GM18861 (cell line): Measurements from ENCODE around the gene TMEM89.

ENCODE experiments used
- ATAC-seq: cut with Tn5 transposase; IDR thresholded peaks from one replicate; pipeline ENCODE4 v1.9.1; 2021; ENCODE audit not compliant: unreplicated experiment

The TMEM89 gene

DNA sequence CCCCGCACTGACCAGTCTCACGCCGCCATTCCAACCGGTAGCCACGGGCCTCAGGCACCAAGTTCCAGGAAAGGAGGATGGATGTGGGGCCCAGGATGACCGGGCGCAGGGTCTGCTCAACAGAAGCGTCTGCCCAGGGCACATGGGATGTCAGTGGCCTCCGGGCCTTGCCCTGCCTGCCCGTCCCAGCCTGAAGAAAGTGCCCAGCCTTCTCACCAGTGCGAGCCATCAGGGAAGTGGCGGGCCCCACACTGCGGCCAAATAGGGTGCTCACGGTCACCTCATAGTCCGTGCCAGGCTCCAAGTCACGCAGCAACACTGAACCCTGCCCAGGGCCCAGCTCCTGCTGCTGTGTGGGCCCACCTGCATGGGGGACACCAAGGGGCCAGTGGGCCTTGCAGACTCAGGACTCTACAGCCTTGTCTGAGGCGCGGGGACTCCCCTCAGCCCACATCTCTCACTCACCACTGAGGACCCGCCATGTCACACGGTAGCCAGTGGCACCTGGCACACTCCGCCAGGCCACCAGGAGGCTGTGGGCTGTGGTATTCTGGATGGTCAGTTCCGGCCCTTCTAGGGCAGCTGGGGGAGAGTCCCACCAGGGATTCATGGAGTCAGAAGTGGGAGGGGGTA, 29.6 kb downstream of the TMEM89 start:
- ATAC-seq, result no peak

DNA sequence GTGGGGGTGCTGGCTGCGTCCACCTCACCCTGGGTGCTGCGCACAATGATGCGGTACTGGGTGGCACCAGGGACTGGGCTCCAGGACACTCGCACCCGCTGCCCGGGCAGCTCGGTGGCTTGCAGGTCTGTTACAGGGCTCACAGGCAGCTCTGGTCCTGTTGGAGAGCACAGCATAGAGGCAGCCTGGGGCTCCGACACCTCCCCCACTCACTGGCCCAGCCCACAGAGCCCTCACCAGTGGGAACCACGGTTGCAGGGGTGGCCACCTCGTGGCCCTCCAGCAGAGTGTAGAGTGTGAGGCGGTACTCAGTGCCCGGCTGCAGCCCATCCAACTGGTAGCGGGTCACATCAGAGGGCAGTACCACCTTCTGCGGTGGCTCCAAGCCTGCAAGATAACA, 30.1 kb downstream of the TMEM89 start:
- ATAC-seq, result no peak

DNA sequence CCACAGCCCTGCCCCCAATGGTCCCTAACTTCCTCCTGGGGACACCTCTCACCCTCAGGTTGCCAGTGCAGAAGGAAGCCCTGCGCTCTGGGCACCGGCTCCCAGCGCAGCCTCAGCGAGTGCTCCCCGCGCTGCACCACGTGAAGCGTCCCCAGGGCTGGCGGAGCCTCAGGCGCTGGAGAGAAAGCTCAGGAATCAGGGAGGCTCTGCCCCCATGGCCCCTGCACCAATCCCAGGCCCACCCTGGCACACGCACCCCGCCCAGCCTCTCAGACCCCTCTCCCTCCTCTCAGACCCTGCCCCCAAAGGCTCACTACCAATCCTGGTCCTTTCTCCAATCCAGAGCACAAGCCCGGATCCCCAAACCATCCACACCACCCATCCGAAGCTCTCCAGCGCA, 33.3 kb downstream of the TMEM89 start:
- no peak for ATAC-seq

DNA sequence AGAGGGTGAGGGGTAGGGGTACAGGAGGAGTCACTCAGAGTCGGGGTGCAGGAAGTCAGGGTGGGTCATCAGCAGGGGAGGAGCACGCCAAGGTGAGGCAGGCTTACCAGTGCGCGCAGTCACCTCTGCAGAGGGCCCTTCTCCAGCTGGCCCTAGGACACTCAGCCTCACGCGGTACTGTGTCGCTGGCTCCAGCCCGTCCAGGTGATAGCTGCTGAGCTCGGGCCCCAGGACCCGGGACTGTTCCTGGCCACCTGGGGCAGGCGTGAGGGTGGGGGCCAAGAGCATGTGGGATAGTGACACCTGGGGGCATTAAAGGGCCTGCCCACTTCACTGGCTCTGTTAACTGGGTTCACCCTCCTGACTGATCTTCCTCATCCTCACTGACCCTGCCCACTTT, 33.9 kb downstream of the TMEM89 start:
- ATAC-seq, result no peak

DNA sequence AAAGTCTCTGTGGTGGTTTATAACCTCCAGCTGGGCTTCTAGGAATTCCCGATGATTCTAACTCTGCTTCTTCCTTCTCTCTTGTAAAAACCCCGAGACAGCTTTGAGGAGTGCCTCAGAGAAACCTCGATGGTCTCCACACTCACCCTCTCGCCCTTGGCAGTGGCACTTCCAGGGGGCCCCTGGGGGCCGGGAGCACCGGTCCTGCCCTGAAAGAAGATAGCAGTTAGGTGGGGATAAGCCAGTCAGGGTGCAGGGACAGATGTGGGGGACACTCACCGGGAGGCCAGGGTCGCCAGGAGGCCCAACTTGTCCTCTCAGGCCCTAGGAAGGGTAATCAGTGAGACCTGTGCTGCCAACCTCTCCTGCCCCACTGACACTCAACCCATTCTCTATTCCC, 36.2 kb downstream of the TMEM89 start:
- no peak for ATAC-seq

DNA sequence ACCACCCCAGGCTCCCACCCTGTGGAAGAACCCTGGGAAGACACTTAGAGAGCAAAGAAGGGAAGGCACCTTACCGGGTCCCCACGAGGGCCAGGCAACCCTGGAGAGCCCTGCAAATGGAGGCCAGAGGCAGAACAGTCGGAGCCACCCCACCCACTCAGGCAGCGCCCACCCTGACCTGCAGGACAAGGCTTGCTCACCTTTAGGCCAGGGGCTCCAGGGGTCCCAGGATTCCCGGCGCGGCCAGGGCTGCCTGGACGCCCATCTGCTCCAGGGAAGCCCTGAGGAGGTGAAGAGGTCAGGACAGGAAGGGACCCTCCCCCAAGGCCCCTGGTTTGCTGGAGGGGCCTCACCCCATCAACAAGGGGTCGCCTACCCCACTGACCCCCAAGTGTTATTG, 36.7 kb downstream of the TMEM89 start:
- no peak for ATAC-seq

DNA sequence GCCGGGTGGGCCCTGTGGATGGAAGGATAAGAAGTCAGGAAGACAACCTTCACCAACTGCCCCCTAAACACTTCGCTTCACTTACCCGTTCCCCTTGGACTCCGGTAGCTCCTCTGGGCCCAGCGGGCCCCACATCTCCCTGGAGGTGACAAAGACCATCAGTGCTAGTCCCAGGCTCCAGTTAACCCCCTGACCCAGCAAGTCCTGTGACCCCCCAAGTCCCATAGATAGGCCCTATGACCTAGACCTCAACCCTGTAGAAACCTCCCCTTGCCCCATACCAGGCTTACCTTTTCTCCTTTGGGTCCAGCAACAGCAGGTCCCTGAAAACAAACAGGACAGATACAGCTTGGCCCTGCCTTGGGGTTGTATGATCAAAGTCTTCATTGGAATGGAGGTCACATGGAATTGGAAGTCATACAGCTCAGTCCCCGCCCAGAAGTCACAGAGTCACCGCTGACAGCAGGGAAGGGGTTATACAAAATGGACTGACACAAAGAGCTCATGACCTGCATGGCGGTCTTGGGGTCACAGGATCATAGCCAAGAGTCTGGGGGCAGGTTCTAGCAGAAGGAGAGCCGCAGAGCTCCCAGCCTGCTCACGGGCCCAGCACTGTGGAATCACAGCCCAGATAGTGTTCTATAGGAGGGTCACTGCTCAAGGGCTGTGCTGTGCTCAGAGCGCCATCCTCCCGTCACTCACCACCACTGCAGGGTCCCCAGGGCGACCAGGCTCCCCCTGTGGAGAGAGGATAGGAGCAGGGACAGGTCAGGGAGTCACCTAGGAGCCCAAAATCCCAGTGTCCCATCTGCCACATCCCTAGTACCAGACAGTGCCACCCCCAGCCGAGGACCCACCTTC, 39.7 kb downstream of the TMEM89 start:
- ATAC-seq, result no peak

DNA sequence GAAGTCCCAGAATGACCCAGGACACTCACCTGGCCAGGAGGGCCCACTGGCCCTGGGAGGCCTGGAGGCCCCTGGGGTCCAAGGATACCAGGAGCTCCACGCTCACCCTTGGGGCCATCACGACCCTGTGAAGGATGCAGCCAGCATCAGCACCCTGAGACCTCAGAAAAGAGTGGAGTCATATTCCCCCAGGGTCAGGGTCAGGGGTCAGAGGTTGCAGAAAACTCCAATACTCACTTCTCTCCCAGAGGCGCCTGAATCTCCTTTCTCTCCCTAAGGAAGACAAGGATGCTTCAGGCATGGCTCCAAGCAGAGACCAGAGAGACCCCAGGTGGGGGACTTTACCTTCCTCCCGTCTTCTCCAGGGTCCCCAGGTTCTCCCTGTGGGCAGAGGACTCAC, 44.9 kb downstream of the TMEM89 start:
- no peak for ATAC-seq

DNA sequence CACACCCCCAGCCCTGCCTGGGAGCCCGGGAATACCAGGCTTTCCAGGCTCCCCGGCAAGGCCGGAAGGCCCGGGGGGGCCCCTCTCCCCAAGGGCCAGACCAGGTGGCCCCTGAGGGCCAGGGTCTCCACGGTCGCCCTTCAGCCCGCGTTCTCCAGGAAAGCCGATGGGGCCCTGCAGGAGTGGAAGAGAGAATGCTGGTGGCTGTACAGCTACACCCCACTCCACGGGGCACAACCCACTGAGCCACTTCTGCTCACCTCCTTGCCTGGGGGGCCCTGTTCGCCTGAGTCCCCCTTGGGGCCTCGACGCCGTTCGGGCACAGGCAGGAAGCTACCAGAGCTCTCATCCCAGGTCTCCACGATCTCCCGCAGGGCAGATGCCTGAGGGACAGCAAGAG, 46.2 kb downstream of the TMEM89 start:
- ATAC-seq, result no peak

DNA sequence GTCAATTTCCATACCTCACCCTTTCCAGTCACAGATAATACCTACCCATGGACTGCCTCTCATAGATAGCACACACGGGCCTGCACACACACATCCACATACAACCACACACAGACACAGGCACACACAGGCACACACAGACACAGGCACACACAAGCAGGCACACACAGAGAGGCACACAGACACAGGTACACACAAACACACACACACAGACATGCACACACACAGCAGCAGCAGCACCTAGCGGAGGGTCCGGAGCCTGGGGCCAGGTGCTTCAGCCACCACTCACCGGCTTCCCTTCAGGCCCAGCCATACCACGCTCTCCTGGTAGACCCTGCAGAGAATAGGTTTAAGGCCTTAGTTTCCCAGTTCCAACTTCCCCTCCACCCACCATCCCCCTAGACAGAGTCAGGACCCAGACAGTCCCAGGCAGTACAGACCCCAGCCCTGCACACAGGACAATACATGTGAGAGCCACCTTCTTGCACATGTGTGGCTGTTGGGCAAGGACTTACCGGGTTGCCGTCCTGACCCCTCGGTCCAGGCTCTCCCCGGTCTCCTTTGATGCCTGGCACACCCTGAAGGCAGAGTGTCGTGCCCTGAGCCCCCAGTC, 47.5 kb downstream of the TMEM89 start:
- ATAC-seq, result no peak

DNA sequence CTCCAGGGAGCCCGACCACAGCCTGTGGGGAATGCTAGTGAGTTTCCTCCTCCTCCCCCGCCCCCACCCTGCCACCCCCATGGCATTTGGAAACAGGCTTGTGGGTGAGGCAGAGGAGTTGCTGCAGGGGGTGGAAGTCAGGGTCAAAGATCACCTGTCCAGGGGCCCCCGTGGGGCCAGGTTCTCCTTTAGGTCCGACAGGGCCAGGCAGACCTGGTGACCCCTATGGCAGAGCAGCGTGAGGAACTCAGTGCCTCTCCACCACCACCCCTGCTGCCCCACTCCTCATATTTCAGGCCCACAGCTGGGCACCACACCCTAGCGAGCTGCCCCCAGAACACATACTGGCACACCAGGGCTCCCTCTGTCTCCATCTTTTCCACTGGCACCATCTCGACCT, 49.1 kb downstream of the TMEM89 start:
- ATAC-seq, result no peak

DNA sequence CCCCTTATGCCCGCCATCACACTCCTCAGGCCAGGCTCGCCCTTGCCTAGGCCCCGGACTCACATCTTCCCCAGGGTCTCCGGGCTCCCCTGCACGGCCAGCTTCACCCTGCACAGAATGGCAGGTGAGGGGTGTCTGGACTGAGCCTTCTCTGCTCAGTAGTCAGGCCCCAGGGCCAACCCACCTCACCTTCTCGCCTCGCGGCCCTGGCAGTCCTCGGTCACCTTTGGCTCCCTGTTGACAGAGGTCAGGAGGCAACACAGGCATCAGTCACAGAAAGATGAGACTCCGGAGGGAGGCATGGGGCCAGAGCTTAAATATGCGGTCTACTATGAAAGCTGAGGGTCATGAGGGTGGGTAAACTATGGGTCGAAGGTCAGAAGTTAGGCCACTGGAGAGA, 49.6 kb downstream of the TMEM89 start:
- no peak for ATAC-seq
